Uterus (tissue), 2 donors: ENCODE data around the gene SIMC1.
"Not testable (repeated sequence)": the region's sequence is repeated elsewhere in the genome, so short reads cannot be mapped to it uniquely, and the experiment has no call there.

Experiments used
- POLR2A ChIP-seq, 2 donors: fragments of 450-650 bp; IDR thresholded peaks; one replicate each; pipeline ENCODE4 v1.6.1; 2016; ENCODE audit warnings: antibody characterized with exemption in 2 of 2, mild to moderate bottlenecking in 1 of 2, moderate library complexity in 1 of 2
- TF ChIP-seq, protein P1 (sequence below), 4 experiments: fragments of 200-600 bp in 2 of 4; fragments of 450-650 bp in 2 of 4; sonication (generic) in 2 of 4; IDR thresholded peaks; one replicate each; pipeline ENCODE4 v1.5.1; 2016 to 2019; ENCODE audit warnings: antibody characterized with exemption in 4 of 4, mild to moderate bottlenecking in 2 of 4, moderate library complexity in 1 of 4

DNA sequence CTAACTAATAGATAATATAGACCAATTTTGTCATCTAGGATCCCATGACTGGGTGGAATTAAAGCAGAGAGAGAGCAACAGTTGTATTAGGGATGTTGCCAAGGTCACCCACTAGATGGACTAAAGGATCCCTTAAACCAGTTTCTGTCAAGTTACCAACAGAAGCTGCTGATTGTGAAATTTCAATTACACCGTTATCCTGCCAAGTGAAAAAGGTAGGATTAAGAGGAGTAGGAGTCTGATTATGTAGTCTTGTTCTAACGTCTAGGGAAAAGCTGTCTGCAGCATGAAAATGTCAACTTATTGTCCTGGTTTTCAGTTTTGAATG, 15.8 kb downstream of the SIMC1 start:
- TF ChIP-seq, protein P1, sequence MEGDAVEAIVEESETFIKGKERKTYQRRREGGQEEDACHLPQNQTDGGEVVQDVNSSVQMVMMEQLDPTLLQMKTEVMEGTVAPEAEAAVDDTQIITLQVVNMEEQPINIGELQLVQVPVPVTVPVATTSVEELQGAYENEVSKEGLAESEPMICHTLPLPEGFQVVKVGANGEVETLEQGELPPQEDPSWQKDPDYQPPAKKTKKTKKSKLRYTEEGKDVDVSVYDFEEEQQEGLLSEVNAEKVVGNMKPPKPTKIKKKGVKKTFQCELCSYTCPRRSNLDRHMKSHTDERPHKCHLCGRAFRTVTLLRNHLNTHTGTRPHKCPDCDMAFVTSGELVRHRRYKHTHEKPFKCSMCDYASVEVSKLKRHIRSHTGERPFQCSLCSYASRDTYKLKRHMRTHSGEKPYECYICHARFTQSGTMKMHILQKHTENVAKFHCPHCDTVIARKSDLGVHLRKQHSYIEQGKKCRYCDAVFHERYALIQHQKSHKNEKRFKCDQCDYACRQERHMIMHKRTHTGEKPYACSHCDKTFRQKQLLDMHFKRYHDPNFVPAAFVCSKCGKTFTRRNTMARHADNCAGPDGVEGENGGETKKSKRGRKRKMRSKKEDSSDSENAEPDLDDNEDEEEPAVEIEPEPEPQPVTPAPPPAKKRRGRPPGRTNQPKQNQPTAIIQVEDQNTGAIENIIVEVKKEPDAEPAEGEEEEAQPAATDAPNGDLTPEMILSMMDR (IDR thresholded peaks at IDR 0.05) = not testable (repeated sequence)
- not testable (repeated sequence) for TF ChIP-seq POLR2A (IDR thresholded peaks at IDR 0.05)
